Panc1 (cell line): Measurements from ENCODE around the gene EPHA7.

ENCODE experiments used
- TCF7L2 ChIP-seq: IDR thresholded peaks from 2 replicates; pipeline ENCODE4 v1.6.1; 2011; ENCODE audit warnings: mild to moderate bottlenecking, low read depth, low read length, inconsistent platforms
- TF ChIP-seq, protein P1 (sequence below): fragments of 450-650 bp; IDR thresholded peaks from 2 replicates; pipeline ENCODE4 v1.5.1; 2017; ENCODE audit warnings: mild to moderate bottlenecking
- TF ChIP-seq, protein P2 (sequence below), 2 experiments: IDR thresholded peaks; 2 replicates each; pipeline ENCODE4 v1.6.1; 2011 to 2012; ENCODE audit warnings: low read depth in 2 of 2, control low read depth in 1 of 2, low read length in 1 of 2, mild to moderate bottlenecking in 1 of 2, moderate library complexity in 1 of 2; ENCODE audit not compliant: insufficient read depth in 1 of 2

DNA sequence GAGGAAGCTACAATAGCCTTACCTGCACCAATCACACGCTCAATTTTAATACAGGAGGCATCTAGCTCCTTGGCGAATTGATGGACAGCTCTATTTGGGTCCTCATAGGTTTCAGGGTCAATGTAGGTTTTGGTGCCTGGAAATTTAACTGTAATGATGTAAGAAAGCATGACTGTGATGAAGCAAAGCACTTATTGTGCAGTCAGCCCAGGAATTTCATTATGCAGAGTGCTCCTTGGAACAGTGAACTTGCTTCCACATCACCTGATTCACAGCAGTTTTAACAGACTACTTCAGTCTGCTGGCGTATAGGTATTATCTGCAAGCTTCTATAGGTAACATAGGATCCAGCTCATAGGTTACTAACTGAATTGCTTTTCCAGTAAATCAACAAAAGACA lies 160.0 kb downstream of the EPHA7 start:
- TF ChIP-seq, protein P1, sequence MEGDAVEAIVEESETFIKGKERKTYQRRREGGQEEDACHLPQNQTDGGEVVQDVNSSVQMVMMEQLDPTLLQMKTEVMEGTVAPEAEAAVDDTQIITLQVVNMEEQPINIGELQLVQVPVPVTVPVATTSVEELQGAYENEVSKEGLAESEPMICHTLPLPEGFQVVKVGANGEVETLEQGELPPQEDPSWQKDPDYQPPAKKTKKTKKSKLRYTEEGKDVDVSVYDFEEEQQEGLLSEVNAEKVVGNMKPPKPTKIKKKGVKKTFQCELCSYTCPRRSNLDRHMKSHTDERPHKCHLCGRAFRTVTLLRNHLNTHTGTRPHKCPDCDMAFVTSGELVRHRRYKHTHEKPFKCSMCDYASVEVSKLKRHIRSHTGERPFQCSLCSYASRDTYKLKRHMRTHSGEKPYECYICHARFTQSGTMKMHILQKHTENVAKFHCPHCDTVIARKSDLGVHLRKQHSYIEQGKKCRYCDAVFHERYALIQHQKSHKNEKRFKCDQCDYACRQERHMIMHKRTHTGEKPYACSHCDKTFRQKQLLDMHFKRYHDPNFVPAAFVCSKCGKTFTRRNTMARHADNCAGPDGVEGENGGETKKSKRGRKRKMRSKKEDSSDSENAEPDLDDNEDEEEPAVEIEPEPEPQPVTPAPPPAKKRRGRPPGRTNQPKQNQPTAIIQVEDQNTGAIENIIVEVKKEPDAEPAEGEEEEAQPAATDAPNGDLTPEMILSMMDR: no peak
- TF ChIP-seq, protein P2, sequence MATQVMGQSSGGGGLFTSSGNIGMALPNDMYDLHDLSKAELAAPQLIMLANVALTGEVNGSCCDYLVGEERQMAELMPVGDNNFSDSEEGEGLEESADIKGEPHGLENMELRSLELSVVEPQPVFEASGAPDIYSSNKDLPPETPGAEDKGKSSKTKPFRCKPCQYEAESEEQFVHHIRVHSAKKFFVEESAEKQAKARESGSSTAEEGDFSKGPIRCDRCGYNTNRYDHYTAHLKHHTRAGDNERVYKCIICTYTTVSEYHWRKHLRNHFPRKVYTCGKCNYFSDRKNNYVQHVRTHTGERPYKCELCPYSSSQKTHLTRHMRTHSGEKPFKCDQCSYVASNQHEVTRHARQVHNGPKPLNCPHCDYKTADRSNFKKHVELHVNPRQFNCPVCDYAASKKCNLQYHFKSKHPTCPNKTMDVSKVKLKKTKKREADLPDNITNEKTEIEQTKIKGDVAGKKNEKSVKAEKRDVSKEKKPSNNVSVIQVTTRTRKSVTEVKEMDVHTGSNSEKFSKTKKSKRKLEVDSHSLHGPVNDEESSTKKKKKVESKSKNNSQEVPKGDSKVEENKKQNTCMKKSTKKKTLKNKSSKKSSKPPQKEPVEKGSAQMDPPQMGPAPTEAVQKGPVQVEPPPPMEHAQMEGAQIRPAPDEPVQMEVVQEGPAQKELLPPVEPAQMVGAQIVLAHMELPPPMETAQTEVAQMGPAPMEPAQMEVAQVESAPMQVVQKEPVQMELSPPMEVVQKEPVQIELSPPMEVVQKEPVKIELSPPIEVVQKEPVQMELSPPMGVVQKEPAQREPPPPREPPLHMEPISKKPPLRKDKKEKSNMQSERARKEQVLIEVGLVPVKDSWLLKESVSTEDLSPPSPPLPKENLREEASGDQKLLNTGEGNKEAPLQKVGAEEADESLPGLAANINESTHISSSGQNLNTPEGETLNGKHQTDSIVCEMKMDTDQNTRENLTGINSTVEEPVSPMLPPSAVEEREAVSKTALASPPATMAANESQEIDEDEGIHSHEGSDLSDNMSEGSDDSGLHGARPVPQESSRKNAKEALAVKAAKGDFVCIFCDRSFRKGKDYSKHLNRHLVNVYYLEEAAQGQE (IDR thresholded peaks at IDR 0.05; ENCODE audit: insufficient read depth in 1 of 2, low read depth in 2 of 2, low read length in 1 of 2): no peak
- no peak for TF ChIP-seq TCF7L2
